Measurements from ENCODE around the gene YBEY.

The YBEY gene

GRCh38 chr21:46268371-46268770 lies 17.8 kb upstream of the YBEY start:
- Histone ChIP-seq H3K4me2 (ENCODE audit: low read depth, low read length, poor library complexity, severe bottlenecking) (no peak overlapping the region), H3K36me3 (ENCODE audit: insufficient read depth, low read length) (peaks cover 56% of the 10 kb centered on the region; the same call in 1 of the 2 replicates), H3F3A (ENCODE audit: low read depth) (no peaks in the 10 kb centered on the region), H4K20me1 (ENCODE audit: insufficient read depth, low read length, poor library complexity, severe bottlenecking) (no peaks in the 10 kb centered on the region), H3K9me2 (replicated peaks; ENCODE audit: low read depth, low read length) (no peaks in the 10 kb centered on the region), H3K79me2 (ENCODE audit: insufficient read depth, low read length) (no peaks in the 10 kb centered on the region), H3K4me1 (ENCODE audit: insufficient read depth, low read length, poor library complexity, severe bottlenecking) (no peaks in the 10 kb centered on the region), H3K9ac (ENCODE audit: low read depth, low read length, poor library complexity, severe bottlenecking) (no peak overlapping the region), H3K4me3 (ENCODE audit: low read length, poor library complexity, severe bottlenecking) (no peak overlapping the region), H3K9me3 (ENCODE audit: insufficient read depth, low read depth, low read length) (no peaks in the 10 kb centered on the region), H2AFZ (ENCODE audit: low read length) (no peak overlapping the region), H3K27me3 (ENCODE audit: insufficient read depth, low read length, poor library complexity, severe bottlenecking) (no peaks in the 10 kb centered on the region)
- TF ChIP-seq EZH2phosphoT487 (IDR thresholded peaks at IDR 0.05; ENCODE audit: borderline replicate concordance) (no peak), CTCF (conservative IDR thresholded peaks at IDR 0.05; ENCODE audit: low read length) (no peak)

- H3F3A ChIP-seq (ENCODE audit: low read depth), result no peaks in the 10 kb centered on the region
- no peaks in the 10 kb centered on the region for H3K4me1 ChIP-seq (ENCODE audit: insufficient read depth, low read length, poor library complexity, severe bottlenecking)
- no peak overlapping the region for H2AFZ ChIP-seq (ENCODE audit: low read length)
- H3K27me3 ChIP-seq (ENCODE audit: insufficient read depth, low read length, poor library complexity, severe bottlenecking), result no peaks in the 10 kb centered on the region
- H3K4me3 ChIP-seq (ENCODE audit: low read length, poor library complexity, severe bottlenecking), result no peak overlapping the region
- no peak overlapping the region for H3K4me2 ChIP-seq (ENCODE audit: low read depth, low read length, poor library complexity, severe bottlenecking)
- H3K9me2 ChIP-seq (replicated peaks; ENCODE audit: low read depth, low read length), result no peaks in the 10 kb centered on the region
- H3K9ac ChIP-seq (ENCODE audit: low read depth, low read length, poor library complexity, severe bottlenecking), result no peak overlapping the region
- peaks cover 67% of the 10 kb centered on the region; the same call in 1 of the 2 replicates for H3K36me3 ChIP-seq (ENCODE audit: insufficient read depth, low read length)
- H4K20me1 ChIP-seq (ENCODE audit: insufficient read depth, low read length, poor library complexity, severe bottlenecking), result no peaks in the 10 kb centered on the region
- no peak for TF ChIP-seq EZH2phosphoT487 (IDR thresholded peaks at IDR 0.05; ENCODE audit: borderline replicate concordance)
- TF ChIP-seq CTCF (conservative IDR thresholded peaks at IDR 0.05; ENCODE audit: low read length), result no peak
- no peaks in the 10 kb centered on the region for H3K79me2 ChIP-seq (ENCODE audit: insufficient read depth, low read length)
- no peaks in the 10 kb centered on the region for H3K9me3 ChIP-seq (ENCODE audit: insufficient read depth, low read depth, low read length)
These were observed 16.7 kb upstream of the YBEY start for GRCh38 chr21:46269466-46269865.

- no peak overlapping the region for H3K4me2 ChIP-seq (ENCODE audit: low read depth, low read length, poor library complexity, severe bottlenecking)
- no peaks in the 10 kb centered on the region for H3K9me2 ChIP-seq (replicated peaks; ENCODE audit: low read depth, low read length)
- H3K9me3 ChIP-seq (ENCODE audit: insufficient read depth, low read depth, low read length), result no peaks in the 10 kb centered on the region
- no peak overlapping the region for H2AFZ ChIP-seq (ENCODE audit: low read length)
- H4K20me1 ChIP-seq (ENCODE audit: insufficient read depth, low read length, poor library complexity, severe bottlenecking), result no peaks in the 10 kb centered on the region
- H3K4me3 ChIP-seq (ENCODE audit: low read length, poor library complexity, severe bottlenecking), result no peak overlapping the region
- no peaks in the 10 kb centered on the region for H3F3A ChIP-seq (ENCODE audit: low read depth)
- H3K79me2 ChIP-seq (ENCODE audit: insufficient read depth, low read length), result peaks cover 7% of the 10 kb centered on the region; the same call in 1 of the 2 replicates
- no peaks in the 10 kb centered on the region for H3K27me3 ChIP-seq (ENCODE audit: insufficient read depth, low read length, poor library complexity, severe bottlenecking)
- H3K9ac ChIP-seq (ENCODE audit: low read depth, low read length, poor library complexity, severe bottlenecking), result no peak overlapping the region
- no peak for TF ChIP-seq CTCF (conservative IDR thresholded peaks at IDR 0.05; ENCODE audit: low read length)
- TF ChIP-seq EZH2phosphoT487 (IDR thresholded peaks at IDR 0.05; ENCODE audit: borderline replicate concordance), result no peak
- H3K36me3 ChIP-seq (ENCODE audit: insufficient read depth, low read length), result peaks cover 72% of the 10 kb centered on the region; the same call in 1 of the 2 replicates
- H3K4me1 ChIP-seq (ENCODE audit: insufficient read depth, low read length, poor library complexity, severe bottlenecking), result no peaks in the 10 kb centered on the region
These were observed 12.8 kb upstream of the YBEY start for GRCh38 chr21:46273341-46273740.
